Heart left ventricle (tissue), 13 donors: ENCODE results near the gene HELZ.

Source experiments
- CTCF ChIP-seq, 12 donors: fragments of 200-600 bp; sonication (generic) in 4 of 12; IDR thresholded peaks; one replicate each; pipeline versions ENCODE4 v1.5.0 to v1.8.0; 2018 to 2022; ENCODE audit warnings: antibody characterized with exemption in 12 of 12, mild to moderate bottlenecking in 5 of 12
- POLR2A ChIP-seq, 2 donors: fragments of 450-650 bp; IDR thresholded peaks; one replicate each; pipeline ENCODE4 v1.6.1; 2017; ENCODE audit warnings: antibody characterized with exemption in 2 of 2, mild to moderate bottlenecking in 2 of 2, moderate library complexity in 2 of 2
- donor health status: ischemic (EF 13 %, LVEDD 7.1; RV severe dilation, severe dysfunction).
- donor health status: DM: no; HTN: yes; CAD: no.
- donor health status: DM: no; HTN: no; CAD: no.
- donor health status: ischemic (EF 25% LVEDD 6.9; RV normal size, moderate dysfunction).
- donor health status: ischemic (EF 25% LVEDD 5.7; RV mildly dilated, moderate dysfunction).
- donor health status: ischemic (EF 35%, LVEDD 5.7; RV mildly dilated, moderate dysfunction).
- donor health status: nonischemic (EF 11% LVEDD 7.7; RV severe dilation, severe dysfunction).
- donor health status: DM: yes; HTN: yes; CAD: no.
- donor health status: PGD.
- donor health status: ischemic (EF 29% LVEDD 5.4; RV normal size, mild dysfunction).
- donor health status: nonischemic (EF 23%, LVEDD 6.1; RV moderate dilation, normal function).

GRCh38 chr17:67162771-67163170 lies 82.2 kb downstream of the HELZ start:
- TF ChIP-seq CTCF (IDR thresholded peaks at IDR 0.05) (no peak), POLR2A (IDR thresholded peaks at IDR 0.05) (no peak)
